Measurements from ENCODE around the gene FAM117A.
A peak's percentile ranks its signal among the peaks of the same experiment; 100 is the strongest.

DNA sequence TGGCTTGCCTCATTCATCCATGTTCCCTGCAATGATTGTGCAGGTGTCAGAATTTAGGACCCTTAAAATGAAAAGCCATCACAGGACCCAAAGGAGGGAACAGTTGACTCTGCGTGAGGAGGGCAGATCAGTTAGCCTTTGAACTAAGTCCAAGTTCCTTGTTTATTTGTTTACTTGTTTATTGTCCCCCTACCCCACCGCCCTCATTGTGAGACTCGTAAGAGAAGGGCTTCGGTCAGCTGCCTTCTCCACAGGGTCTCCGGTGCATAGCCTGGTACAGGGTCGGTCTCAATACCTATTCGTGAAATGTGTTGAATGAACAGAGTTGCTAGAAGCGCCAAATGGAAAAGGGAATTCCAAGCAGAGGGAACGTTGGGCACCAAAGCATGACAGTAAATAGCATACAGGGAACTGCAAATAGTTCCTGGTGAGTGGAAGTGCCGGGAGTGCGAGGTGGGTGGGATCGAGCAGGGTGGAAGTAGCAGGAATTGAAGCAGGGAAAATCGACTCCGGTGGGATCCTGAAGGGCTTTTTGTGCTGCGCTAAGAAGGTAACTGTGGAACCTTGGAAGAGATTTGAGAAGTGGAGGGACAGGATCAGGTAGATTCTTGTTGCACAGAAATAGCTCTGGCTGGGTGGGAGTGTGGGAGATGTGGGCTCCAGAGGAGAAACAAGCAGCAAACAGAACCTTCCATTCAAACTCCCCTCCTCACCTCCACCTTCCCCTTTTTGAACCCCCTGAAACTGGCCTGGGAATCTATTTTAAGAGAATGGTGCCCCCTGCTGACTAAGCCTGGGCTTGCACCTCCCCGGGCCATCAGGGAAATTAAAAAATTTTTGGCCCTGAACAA lies 68.9 kb downstream of the FAM117A start:
- TF ChIP-seq, protein P1, sequence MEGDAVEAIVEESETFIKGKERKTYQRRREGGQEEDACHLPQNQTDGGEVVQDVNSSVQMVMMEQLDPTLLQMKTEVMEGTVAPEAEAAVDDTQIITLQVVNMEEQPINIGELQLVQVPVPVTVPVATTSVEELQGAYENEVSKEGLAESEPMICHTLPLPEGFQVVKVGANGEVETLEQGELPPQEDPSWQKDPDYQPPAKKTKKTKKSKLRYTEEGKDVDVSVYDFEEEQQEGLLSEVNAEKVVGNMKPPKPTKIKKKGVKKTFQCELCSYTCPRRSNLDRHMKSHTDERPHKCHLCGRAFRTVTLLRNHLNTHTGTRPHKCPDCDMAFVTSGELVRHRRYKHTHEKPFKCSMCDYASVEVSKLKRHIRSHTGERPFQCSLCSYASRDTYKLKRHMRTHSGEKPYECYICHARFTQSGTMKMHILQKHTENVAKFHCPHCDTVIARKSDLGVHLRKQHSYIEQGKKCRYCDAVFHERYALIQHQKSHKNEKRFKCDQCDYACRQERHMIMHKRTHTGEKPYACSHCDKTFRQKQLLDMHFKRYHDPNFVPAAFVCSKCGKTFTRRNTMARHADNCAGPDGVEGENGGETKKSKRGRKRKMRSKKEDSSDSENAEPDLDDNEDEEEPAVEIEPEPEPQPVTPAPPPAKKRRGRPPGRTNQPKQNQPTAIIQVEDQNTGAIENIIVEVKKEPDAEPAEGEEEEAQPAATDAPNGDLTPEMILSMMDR (tag by site-specific recombination; IDR thresholded peaks at IDR 0.05) = peak; percentile 48
- TF ChIP-seq, protein P2, sequence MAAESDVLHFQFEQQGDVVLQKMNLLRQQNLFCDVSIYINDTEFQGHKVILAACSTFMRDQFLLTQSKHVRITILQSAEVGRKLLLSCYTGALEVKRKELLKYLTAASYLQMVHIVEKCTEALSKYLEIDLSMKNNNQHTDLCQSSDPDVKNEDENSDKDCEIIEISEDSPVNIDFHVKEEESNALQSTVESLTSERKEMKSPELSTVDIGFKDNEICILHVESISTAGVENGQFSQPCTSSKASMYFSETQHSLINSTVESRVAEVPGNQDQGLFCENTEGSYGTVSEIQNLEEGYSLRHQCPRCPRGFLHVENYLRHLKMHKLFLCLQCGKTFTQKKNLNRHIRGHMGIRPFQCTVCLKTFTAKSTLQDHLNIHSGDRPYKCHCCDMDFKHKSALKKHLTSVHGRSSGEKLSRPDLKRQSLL (tag by site-specific recombination; IDR thresholded peaks at IDR 0.05) = no peak
- TF ChIP-seq, protein P3, sequence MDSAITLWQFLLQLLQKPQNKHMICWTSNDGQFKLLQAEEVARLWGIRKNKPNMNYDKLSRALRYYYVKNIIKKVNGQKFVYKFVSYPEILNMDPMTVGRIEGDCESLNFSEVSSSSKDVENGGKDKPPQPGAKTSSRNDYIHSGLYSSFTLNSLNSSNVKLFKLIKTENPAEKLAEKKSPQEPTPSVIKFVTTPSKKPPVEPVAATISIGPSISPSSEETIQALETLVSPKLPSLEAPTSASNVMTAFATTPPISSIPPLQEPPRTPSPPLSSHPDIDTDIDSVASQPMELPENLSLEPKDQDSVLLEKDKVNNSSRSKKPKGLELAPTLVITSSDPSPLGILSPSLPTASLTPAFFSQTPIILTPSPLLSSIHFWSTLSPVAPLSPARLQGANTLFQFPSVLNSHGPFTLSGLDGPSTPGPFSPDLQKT (IDR thresholded peaks at IDR 0.05; ENCODE audit: borderline replicate concordance, low read depth, low read length) = no peak
- no peak for TF ChIP-seq TCF7L2 (IDR thresholded peaks at IDR 0.05; ENCODE audit: borderline replicate concordance, low read depth, low read length)
- TF ChIP-seq ZBTB1 (tag by site-specific recombination; IDR thresholded peaks at IDR 0.05) = no peak
